ENCODE data around the gene GKN1.

The GKN1 gene

GRCh38 chr2:68977453-68977852 lies 3.0 kb downstream of the GKN1 start:
- DNase-seq (ENCODE audit: low read depth, low spot score): no peak
- H3K4me1 ChIP-seq (ENCODE audit: control insufficient read depth, insufficient read depth, low read length): no peaks in the 10 kb centered on the region
- no CpG with 5 or more reads among the region's 4 CpGs for WGBS (ENCODE audit: insufficient coverage, insufficient read length)
- no peak overlapping the region for H3K4me3 ChIP-seq (ENCODE audit: low read length)
- H3K27me3 ChIP-seq (ENCODE audit: control insufficient read depth, insufficient read depth, low read length): no peaks in the 10 kb centered on the region
- no peaks in the 10 kb centered on the region for H3K36me3 ChIP-seq (ENCODE audit: control insufficient read depth, insufficient read depth, low read length)
- no peak overlapping the region for H3K27ac ChIP-seq (ENCODE audit: low read length)
- H3K9me3 ChIP-seq (ENCODE audit: control insufficient read depth, insufficient read depth, low read length): no peaks in the 10 kb centered on the region

DNA sequence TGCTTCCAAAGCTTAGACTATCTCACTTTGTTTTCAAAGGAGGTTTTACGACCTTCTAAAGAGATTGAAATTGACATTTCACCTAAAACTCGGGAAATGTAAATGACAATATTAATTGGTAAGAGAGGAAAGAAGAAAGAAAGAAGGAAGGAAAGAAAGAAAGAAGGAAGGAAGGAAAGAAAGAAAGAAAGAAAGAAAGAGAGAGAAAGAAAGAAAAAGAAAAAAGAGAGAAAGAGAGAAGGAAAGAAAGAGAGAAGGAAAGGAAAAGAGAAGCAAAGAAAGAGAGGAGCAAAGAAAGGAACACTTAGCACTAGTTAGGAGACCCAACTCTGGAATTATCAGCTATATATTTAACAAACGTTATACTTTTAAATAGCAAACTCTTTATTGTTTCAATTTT lies 3.7 kb downstream of the GKN1 start:
- DNase-seq (ENCODE audit: low read depth, low spot score): no peak
- 100% methylated on average over 1 of the region's 3 CpGs for WGBS (ENCODE audit: insufficient coverage, insufficient read length)
- no peaks in the 10 kb centered on the region for H3K27me3 ChIP-seq (ENCODE audit: control insufficient read depth, insufficient read depth, low read length)

GRCh38 chr2:68980956-68981355 lies 6.5 kb downstream of the GKN1 start:
- Histone ChIP-seq H3K27ac (ENCODE audit: low read length) (no peak overlapping the region), H3K27me3 (ENCODE audit: control insufficient read depth, insufficient read depth, low read length) (no peaks in the 10 kb centered on the region), H3K36me3 (ENCODE audit: control insufficient read depth, insufficient read depth, low read length) (no peaks in the 10 kb centered on the region), H3K4me1 (ENCODE audit: control insufficient read depth, insufficient read depth, low read length) (no peaks in the 10 kb centered on the region), H3K9me3 (ENCODE audit: control insufficient read depth, insufficient read depth, low read length) (no peaks in the 10 kb centered on the region), H3K4me3 (ENCODE audit: low read length) (no peak overlapping the region)
- WGBS (ENCODE audit: insufficient coverage, insufficient read length): no CpG with 5 or more reads among the region's 1 CpG
- no peak for DNase-seq (ENCODE audit: low read depth, low spot score)

More for the DNA sequence above, 3.7 kb downstream of the GKN1 start:
- no peaks in the 10 kb centered on the region for H3K4me1 ChIP-seq (ENCODE audit: control insufficient read depth, insufficient read depth, low read length)
- H3K27ac ChIP-seq (ENCODE audit: low read length): no peak overlapping the region
- no peak overlapping the region for H3K4me3 ChIP-seq (ENCODE audit: low read length)
- no peaks in the 10 kb centered on the region for H3K36me3 ChIP-seq (ENCODE audit: control insufficient read depth, insufficient read depth, low read length)
- no peaks in the 10 kb centered on the region for H3K9me3 ChIP-seq (ENCODE audit: control insufficient read depth, insufficient read depth, low read length)

- H3K4me3 ChIP-seq (ENCODE audit: low read length): no peak overlapping the region
- DNase-seq (ENCODE audit: low read depth, low spot score): no peak
- H3K27ac ChIP-seq (ENCODE audit: low read length): no peak overlapping the region
- H3K27me3 ChIP-seq (ENCODE audit: control insufficient read depth, insufficient read depth, low read length): no peaks in the 10 kb centered on the region
- no peaks in the 10 kb centered on the region for H3K4me1 ChIP-seq (ENCODE audit: control insufficient read depth, insufficient read depth, low read length)
- no peaks in the 10 kb centered on the region for H3K36me3 ChIP-seq (ENCODE audit: control insufficient read depth, insufficient read depth, low read length)
- H3K9me3 ChIP-seq (ENCODE audit: control insufficient read depth, insufficient read depth, low read length): no peaks in the 10 kb centered on the region
- no CpG with 5 or more reads among the region's 5 CpGs for WGBS (ENCODE audit: insufficient coverage, insufficient read length)
Measured at GRCh38 chr2:68987021-68987503, 12.6 kb downstream of the GKN1 start.

GRCh38 chr2:68989035-68989434 lies 14.6 kb downstream of the GKN1 start:
- Histone ChIP-seq H3K27me3 (ENCODE audit: control insufficient read depth, insufficient read depth, low read length) (no peaks in the 10 kb centered on the region), H3K4me1 (ENCODE audit: control insufficient read depth, insufficient read depth, low read length) (no peaks in the 10 kb centered on the region), H3K9me3 (ENCODE audit: control insufficient read depth, insufficient read depth, low read length) (no peaks in the 10 kb centered on the region), H3K36me3 (ENCODE audit: control insufficient read depth, insufficient read depth, low read length) (no peaks in the 10 kb centered on the region), H3K4me3 (ENCODE audit: low read length) (no peak overlapping the region), H3K27ac (ENCODE audit: low read length) (no peak overlapping the region)
- DNase-seq (ENCODE audit: low read depth, low spot score): no peak
- no CpG with 5 or more reads among the region's 5 CpGs for whole genome bisulfite sequencing (ENCODE audit: insufficient coverage, insufficient read length)

GRCh38 chr2:68992341-68992740 lies 17.9 kb downstream of the GKN1 start:
- no CpG with 5 or more reads among the region's 5 CpGs for WGBS (ENCODE audit: insufficient coverage, insufficient read length)
- Histone ChIP-seq H3K27me3 (ENCODE audit: control insufficient read depth, insufficient read depth, low read length) (no peaks in the 10 kb centered on the region), H3K9me3 (ENCODE audit: control insufficient read depth, insufficient read depth, low read length) (no peaks in the 10 kb centered on the region), H3K36me3 (ENCODE audit: control insufficient read depth, insufficient read depth, low read length) (no peaks in the 10 kb centered on the region), H3K27ac (ENCODE audit: low read length) (no peak overlapping the region), H3K4me3 (ENCODE audit: low read length) (no peak overlapping the region), H3K4me1 (ENCODE audit: control insufficient read depth, insufficient read depth, low read length) (no peaks in the 10 kb centered on the region)
- DNase-seq (ENCODE audit: low read depth, low spot score): no peak

- Histone ChIP-seq H3K36me3 (ENCODE audit: control insufficient read depth, insufficient read depth, low read length) (no peaks in the 10 kb centered on the region), H3K27me3 (ENCODE audit: control insufficient read depth, insufficient read depth, low read length) (no peaks in the 10 kb centered on the region), H3K27ac (ENCODE audit: low read length) (no peak overlapping the region), H3K4me3 (ENCODE audit: low read length) (no peak overlapping the region), H3K4me1 (ENCODE audit: control insufficient read depth, insufficient read depth, low read length) (no peaks in the 10 kb centered on the region), H3K9me3 (ENCODE audit: control insufficient read depth, insufficient read depth, low read length) (no peaks in the 10 kb centered on the region)
- DNase-seq (ENCODE audit: low read depth, low spot score): no peak
- WGBS (ENCODE audit: insufficient coverage, insufficient read length): no CpG with 5 or more reads among the region's 3 CpGs
Measured at GRCh38 chr2:68992933-68993332, 18.5 kb downstream of the GKN1 start.

DNA sequence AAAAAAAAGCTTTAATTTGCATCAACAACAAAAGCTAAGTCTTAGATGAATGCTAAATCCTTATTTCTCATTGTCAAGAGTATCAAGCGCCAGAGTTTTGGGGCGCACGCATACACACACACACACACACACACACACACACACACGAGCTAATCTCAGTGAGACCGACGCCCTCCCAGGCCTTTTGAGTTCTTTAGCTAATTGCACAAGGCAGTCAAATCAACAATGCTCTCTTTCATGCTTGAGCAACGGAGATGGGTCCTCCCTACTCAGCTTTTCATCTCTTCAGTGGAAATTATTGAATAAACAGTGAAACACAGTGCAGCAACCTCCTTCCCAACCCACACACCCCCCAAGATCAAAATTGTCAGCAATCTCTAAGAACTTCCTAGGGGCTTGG lies 19.2 kb downstream of the GKN1 start:
- H3K27me3 ChIP-seq (ENCODE audit: control insufficient read depth, insufficient read depth, low read length): no peaks in the 10 kb centered on the region
- H3K4me3 ChIP-seq (ENCODE audit: low read length): no peak overlapping the region
- no peak overlapping the region for H3K27ac ChIP-seq (ENCODE audit: low read length)
- WGBS (ENCODE audit: insufficient coverage, insufficient read length): no CpG with 5 or more reads among the region's 7 CpGs
- no peak for DNase-seq (ENCODE audit: low read depth, low spot score)
- no peaks in the 10 kb centered on the region for H3K9me3 ChIP-seq (ENCODE audit: control insufficient read depth, insufficient read depth, low read length)
- H3K36me3 ChIP-seq (ENCODE audit: control insufficient read depth, insufficient read depth, low read length): no peaks in the 10 kb centered on the region
- H3K4me1 ChIP-seq (ENCODE audit: control insufficient read depth, insufficient read depth, low read length): no peaks in the 10 kb centered on the region

- no CpG with 5 or more reads among the region's 4 CpGs for WGBS (ENCODE audit: insufficient coverage, insufficient read length)
- Histone ChIP-seq H3K36me3 (ENCODE audit: control insufficient read depth, insufficient read depth, low read length) (no peaks in the 10 kb centered on the region), H3K27ac (ENCODE audit: low read length) (no peak overlapping the region), H3K4me3 (ENCODE audit: low read length) (no peak overlapping the region), H3K4me1 (ENCODE audit: control insufficient read depth, insufficient read depth, low read length) (no peaks in the 10 kb centered on the region), H3K9me3 (ENCODE audit: control insufficient read depth, insufficient read depth, low read length) (no peaks in the 10 kb centered on the region), H3K27me3 (ENCODE audit: control insufficient read depth, insufficient read depth, low read length) (no peaks in the 10 kb centered on the region)
- DNase-seq (ENCODE audit: low read depth, low spot score): no peak
Measured at GRCh38 chr2:68994864-68995263, 20.4 kb downstream of the GKN1 start.

GRCh38 chr2:68995916-68996315 lies 21.5 kb downstream of the GKN1 start:
- H3K4me1 ChIP-seq (ENCODE audit: control insufficient read depth, insufficient read depth, low read length): no peaks in the 10 kb centered on the region
- H3K27me3 ChIP-seq (ENCODE audit: control insufficient read depth, insufficient read depth, low read length): no peaks in the 10 kb centered on the region
- H3K4me3 ChIP-seq (ENCODE audit: low read length): no peak overlapping the region
- no CpG with 5 or more reads among the region's 3 CpGs for WGBS (ENCODE audit: insufficient coverage, insufficient read length)
- no peak for DNase-seq (ENCODE audit: low read depth, low spot score)
- no peaks in the 10 kb centered on the region for H3K36me3 ChIP-seq (ENCODE audit: control insufficient read depth, insufficient read depth, low read length)
- no peaks in the 10 kb centered on the region for H3K9me3 ChIP-seq (ENCODE audit: control insufficient read depth, insufficient read depth, low read length)
- no peak overlapping the region for H3K27ac ChIP-seq (ENCODE audit: low read length)

GRCh38 chr2:68997401-68997800 lies 23.0 kb downstream of the GKN1 start:
- DNase-seq (ENCODE audit: low read depth, low spot score): no peak
- Histone ChIP-seq H3K4me1 (ENCODE audit: control insufficient read depth, insufficient read depth, low read length) (no peaks in the 10 kb centered on the region), H3K9me3 (ENCODE audit: control insufficient read depth, insufficient read depth, low read length) (no peaks in the 10 kb centered on the region), H3K27me3 (ENCODE audit: control insufficient read depth, insufficient read depth, low read length) (no peaks in the 10 kb centered on the region), H3K36me3 (ENCODE audit: control insufficient read depth, insufficient read depth, low read length) (no peaks in the 10 kb centered on the region), H3K4me3 (ENCODE audit: low read length) (no peak overlapping the region), H3K27ac (ENCODE audit: low read length) (no peak overlapping the region)
